Stimulated activated CD4-positive, alpha-beta T cell treated with anti-CD3 and anti-CD28 coated beads, Interleukin-1b, Interleukin-23, amount 100 ng/mL, for 24 hours (primary cell): ENCODE results near the gene SPPL2B.
"Not testable (repeated sequence)": the region's sequence is repeated elsewhere in the genome, so short reads cannot be mapped to it uniquely, and the experiment has no call there.

ENCODE experiments used
- DNase-seq, 4 experiments: peaks; one replicate each; pipeline ENCODE4 v3.0.0-alpha.2; 2020; ENCODE audit warnings: low read depth in 4 of 4, low spot score in 1 of 4

SPPL2B gene

DNA sequence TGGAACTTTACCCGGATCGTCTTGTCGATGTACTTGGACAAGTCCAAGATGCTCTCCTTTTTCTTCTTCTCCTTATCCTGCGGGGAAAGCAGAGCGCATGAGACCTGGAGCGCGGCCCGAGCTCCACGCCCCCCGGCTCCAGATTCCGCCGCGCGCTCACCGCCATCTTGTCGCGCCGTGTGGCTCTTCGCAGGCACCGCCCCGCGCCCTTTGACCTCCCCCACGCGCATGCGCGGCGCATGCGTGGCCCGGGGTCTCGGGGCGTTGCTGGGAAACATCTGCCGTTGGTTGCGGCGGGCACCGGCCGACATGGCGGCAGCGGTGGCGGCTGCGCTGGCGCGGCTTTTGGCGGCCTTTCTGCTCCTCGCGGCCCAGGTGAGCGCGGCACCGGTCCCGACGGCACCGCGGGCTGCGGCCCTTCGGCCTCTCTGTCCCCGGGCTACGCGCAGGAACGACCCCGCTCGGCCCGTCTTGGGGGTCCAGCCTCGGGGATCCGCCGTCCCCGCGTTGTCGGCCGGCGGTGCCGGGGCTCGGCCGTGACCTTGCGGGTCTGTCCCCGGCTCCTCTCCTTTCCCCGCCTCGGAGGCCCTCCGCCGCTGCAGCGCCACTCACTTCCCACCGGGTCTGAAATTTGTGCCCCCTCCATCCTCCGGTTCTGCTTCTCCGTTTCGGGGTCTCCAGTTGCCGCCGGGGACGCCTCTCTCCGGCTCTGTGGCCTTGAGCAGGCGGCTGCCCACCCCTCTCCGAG lies at the start of gene SPPL2B, which contains the start of gene LSM7:
Gene SPPL2B (plus strand): TSS at position 284 of the 748 bp plus-strand sequence. CDS start 26 bp downstream, at position 310.
Gene LSM7 (minus strand): TSS at position 186 of the 748 bp plus-strand sequence. CDS start 20 bp downstream, at position 166.
- DNase-seq, result peak; percentile 81 to 86 (median 85)

- DNase-seq, result no peak
These were observed 47.7 kb upstream of the SPPL2B start for GRCh38 chr19:2280633-2281264.

GRCh38 chr19:2281265-2282061 lies 47.0 kb upstream of the SPPL2B start:
- DNase-seq, result not testable (repeated sequence)

GRCh38 chr19:2282062-2282861 lies 46.2 kb upstream of the SPPL2B start, which contains the start of gene PEAK3:
PEAK3 (minus strand) TSS chr19:2282175; CDS start chr19:2280931, 1,244 bp downstream.
- no peak for DNase-seq

DNA sequence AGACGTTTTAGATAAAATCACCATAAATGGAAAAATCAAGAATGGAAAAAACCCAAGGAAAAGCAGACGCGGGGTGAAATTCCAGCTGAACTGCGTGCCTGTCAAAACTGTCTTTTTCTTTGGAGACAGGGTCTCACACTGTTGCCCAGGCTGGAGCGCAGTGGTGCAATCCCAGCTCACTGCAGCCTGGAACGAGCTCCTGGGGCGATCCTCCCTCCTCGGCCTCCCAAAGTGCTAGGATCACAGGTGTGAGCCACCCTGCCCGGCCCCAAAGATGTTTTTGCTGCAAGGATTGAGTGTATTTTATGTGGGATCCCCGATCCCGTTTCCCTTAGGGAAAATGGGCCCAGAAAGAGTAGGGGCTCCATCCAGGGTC lies 45.6 kb upstream of the SPPL2B start:
- DNase-seq, result no peak

DNA sequence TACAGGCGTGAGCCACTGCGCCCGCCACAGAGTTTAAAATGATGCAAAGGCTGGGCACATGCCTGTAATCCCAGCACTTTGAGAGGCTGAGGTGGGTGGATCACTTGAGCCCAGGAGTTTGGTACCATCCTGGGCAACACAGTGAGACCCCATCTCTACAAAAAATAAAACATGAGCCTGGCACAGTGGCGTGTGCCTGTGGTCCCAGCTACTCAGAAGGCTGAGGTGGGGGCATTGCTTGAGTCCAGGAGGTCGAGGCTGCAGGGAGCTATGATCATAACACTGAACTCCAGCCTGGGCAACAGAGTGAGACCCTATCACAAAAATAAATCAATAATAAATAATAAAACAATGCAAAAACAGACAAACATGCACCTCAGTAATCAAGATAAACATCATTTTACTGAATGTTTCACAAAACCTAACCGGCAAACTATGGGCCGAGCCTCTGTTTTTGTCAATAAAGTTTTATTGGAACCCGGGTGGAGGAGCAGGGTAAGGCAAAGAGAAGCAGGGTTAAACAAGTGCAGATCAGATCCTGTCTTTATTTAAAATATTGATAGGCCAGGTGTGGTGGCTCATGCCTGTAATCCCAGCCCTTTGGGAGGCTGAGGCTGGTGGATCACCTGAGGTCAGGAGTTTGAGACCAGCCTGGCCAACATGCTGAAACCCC lies 44.5 kb upstream of the SPPL2B start:
- DNase-seq, result no peak

- DNase-seq, result no peak
These were observed 41.9 kb upstream of the SPPL2B start for GRCh38 chr19:2286402-2287140.

- no peak for DNase-seq
These were observed 40.7 kb upstream of the SPPL2B start for GRCh38 chr19:2287585-2288337.

- no peak for DNase-seq
These were observed 40.1 kb upstream of the SPPL2B start for GRCh38 chr19:2288338-2288817.

GRCh38 chr19:2288818-2289713 lies 39.4 kb upstream of the SPPL2B start:
- DNase-seq, result no peak

DNA sequence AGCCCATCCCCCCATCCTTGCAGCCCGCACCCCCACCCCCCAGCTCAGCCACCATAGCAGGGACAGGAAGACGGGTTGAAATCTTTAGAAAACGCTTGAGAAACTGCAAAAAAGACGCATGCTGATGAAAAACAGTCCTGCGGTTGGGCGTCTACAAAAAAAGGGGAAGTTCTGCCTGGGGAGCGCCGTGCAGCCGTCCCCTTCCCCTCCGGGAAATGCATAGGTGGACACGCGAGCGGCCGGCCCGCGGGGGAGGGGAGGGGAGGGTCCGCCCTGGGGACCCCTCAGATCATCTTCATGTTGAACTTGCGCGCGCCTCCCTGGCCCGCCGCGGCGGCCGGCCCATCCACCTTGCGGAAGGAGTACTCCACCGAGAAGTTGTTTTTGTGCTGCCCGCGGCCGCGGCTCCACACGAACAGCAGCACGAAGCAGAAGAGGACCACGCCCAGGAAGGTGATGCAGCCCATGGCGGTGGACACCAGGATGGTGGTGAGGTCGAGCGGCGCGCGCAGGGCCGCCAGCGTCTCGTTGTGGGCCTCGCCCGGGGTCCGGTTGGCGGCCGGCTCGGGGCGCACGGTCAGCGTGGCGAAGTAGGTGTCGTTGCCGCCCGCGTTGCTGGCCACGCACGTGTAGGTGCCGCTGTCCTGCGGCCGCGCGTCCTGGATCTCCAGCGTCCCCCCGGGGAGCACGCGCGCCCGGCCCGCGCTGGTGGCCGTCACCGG lies 38.6 kb upstream of the SPPL2B start:
- no peak for DNase-seq

DNA sequence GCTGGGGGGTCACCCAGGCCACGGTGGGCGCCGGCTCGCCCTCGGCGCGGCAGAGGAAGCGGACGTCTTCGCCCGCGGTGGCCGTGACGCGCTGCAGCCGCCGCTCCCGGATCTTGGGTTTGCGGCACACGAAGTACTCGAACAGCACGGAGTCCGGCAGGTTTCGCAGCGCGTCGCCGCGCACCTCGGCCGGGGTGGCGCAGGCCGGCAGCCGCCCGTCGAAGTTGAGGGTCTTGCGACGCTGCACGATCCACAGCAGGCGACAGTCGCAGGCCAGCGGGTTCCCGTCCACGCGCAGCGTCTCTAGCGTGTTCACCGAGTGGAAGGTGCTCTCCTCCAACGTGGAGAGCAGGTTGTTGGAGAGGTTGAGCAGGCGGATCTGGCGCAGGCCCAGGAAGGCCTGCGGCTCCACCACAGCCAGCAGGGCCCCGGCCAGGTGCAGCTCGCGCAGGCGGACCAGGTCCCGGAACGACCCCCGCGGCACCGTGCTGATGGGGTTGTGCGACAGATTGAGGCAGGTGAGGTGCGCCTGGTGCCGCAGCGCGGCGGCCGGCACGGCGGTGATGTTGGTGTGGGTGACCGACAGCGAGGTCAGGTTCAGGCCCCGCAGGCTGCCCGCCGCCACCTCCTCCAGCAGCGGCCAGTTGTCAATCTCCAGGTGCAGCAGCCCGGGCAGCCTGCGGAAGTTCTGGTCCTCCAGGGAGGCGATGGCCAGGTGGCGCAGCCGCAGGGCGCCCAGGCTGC lies 37.9 kb upstream of the SPPL2B start:
- DNase-seq, result no peak

DNA sequence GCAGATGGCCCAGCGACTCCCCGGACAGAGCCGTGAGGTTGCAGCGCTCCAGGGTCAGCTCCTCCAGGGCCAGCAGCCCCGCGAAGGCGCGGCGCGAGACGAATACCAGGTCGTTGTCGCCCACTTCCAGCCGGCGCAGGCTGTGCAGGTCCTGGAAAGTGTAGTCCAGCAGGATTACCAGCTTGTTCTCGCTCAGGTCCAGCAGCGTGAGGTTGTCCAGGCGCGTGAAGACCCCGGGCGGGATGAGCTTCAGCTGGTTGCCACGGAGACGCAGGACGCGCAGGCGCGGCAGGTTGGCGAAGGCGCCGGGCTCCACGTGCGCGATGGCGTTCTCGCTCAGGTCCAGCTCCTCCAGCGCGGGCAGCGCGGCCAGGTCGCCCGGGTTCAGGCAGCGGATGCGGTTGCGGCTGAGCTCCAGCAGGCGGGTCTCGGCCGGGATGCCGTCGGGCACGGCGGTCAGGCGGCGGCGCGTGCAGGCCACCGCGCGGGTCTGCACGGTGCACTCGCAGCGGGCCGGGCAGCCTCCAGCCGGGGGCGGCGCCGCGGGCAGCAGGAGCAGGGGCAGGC lies 37.2 kb upstream of the SPPL2B start:
- no peak for DNase-seq

- no peak for DNase-seq
These were observed 33.7 kb upstream of the SPPL2B start for GRCh38 chr19:2294687-2295335.

- DNase-seq, result no peak
These were observed 32.3 kb upstream of the SPPL2B start for GRCh38 chr19:2296141-2296540.

DNA sequence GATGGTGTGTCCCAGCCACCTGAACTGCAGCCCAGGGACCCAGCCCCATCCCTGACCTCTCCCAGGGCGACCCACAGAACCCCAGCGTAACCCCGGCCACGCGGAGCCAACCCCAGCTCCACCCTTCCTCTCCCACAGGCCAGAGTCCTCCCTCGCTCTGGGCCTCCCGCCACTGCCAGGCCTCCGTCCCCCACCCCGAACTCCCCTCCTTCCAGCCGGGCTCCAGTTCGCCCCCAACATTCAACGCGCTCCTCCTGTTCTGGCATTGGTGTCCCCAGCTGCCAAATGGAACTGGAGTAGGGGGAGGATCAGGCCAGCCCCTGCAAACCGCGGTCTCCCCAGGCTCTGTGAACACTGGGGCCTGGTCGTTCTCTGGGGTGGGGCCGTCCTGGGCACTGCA lies 28.0 kb upstream of the SPPL2B start:
- no peak for DNase-seq
